ENCODE measurements around the gene RPS17. TPM values are rescaled to one million over a fixed set of nuclear protein-coding genes. Genes with fewer than 3 reads are reported as not detected.
"Not testable (repeated sequence)": the region's sequence is repeated elsewhere in the genome, so short reads cannot be mapped to it uniquely, and the experiment has no call there.

Gene RPS17
- total and polyA plus RNA-seq, 10 of the 15 experiments (the other 5 are each of a cell fraction or from before 2014, with no cell fraction given) = 1,223 to 7,871 (median 3,879) TPM

GRCh38 chr15:82534457-82534861 lies 5.8 kb downstream of the RPS17 start:
- BruUV-seq (replicated peaks); H3K9me3 ChIP-seq (replicated peaks; ENCODE audit: control insufficient read depth, insufficient read depth, low read length); H2AFZ ChIP-seq (ENCODE audit: control insufficient read depth, low read depth, low read length); DNase-seq (ENCODE audit: low read depth, low spot score); SMC1A ChIA-PET (ENCODE audit: uncharacterized antibody, unreplicated experiment); in situ Hi-C loops (cut with MboI); POLR2A ChIA-PET; ATAC-seq; H3K9ac ChIP-seq (ENCODE audit: control insufficient read depth, insufficient read depth, low read length); H3K27me3 ChIP-seq (replicated peaks in 1 of 2; ENCODE audit: control insufficient read depth in 2 of 2, insufficient read depth in 2 of 2, low read length in 1 of 2); FAIRE-seq; H3K27ac ChIP-seq (ENCODE audit: control insufficient read depth, insufficient read depth); CTCF ChIA-PET; H3K4me2 ChIP-seq (ENCODE audit: control insufficient read depth, insufficient read depth); H3K4me3 ChIP-seq; RAD21 ChIA-PET (ENCODE audit: unreplicated experiment): not testable (repeated sequence)
- TF ChIP-seq SMARCA5 (IDR thresholded peaks at IDR 0.05) = peak; percentile 62; the same call in 1 of the 2 replicates
- 0 out of 2 replicates have a peak, but pooled peaks have one; percentile 33 for TF ChIP-seq ZNF217 (IDR thresholded peaks at IDR 0.05)
- Histone ChIP-seq H4K20me1 (ENCODE audit: control insufficient read depth, insufficient read depth) (peaks cover 14% of the 10 kb centered on the region), H3K4me1 (ENCODE audit: control insufficient read depth, insufficient read depth, low read length) (peaks cover 10% of the 10 kb centered on the region), H3K36me3 (ENCODE audit: control insufficient read depth in 2 of 2, insufficient read depth in 2 of 2, low read length in 1 of 2) (peaks cover 27 to 44% of the 10 kb centered on the region in 2 experiments), H3K79me2 (ENCODE audit: control insufficient read depth, insufficient read depth, low read length) (peaks cover 34% of the 10 kb centered on the region)
- 97% methylated on average over 3 of the region's 3 CpGs for WGBS (ENCODE audit: insufficient coverage, insufficient replicate concordance, low lambda C conversion rate, missing lambda C conversion rate)
- intact Hi-C loops (cut with micrococcal nuclease; ENCODE audit: unreplicated experiment) = loop anchor here (10.0 kb wide), 2 partner anchors 300 to 670 kb away; partner anchors contain the start of gene HDGFL3

DNA sequence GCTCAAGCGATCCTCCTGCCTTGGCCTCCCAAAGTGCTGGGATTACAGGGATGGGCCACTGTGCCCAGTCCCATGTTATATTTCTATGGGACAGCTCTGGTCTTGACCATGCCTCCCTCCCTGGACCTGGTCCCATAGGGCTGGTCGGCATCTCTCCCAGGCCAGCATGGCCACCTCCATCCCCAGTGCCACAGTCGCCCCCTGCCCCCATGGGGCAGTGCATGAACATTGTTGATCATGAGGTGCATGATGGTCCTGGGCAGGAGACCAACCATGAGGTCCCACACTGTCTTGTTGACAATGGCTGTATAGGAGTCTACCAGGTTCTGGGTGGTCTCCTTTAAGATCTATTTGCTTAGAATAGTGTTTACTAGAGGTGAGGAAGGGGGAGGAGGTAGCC lies 6.5 kb downstream of the RPS17 start:
- DNase-seq (ENCODE audit: low read depth, low spot score) (no peak), ATAC-seq (no peak), FAIRE-seq (no peak)
- BruUV-seq (replicated peaks) = no TSS peak
- RAD21 ChIA-PET (ENCODE audit: unreplicated experiment) = no interaction called here
- in situ Hi-C loops (cut with MboI) = no loop called here
- 64% methylated on average over 3 of the region's 3 CpGs for WGBS (ENCODE audit: insufficient coverage, insufficient replicate concordance, low lambda C conversion rate, missing lambda C conversion rate)
- no peaks in the 10 kb centered on the region for H3K27me3 ChIP-seq (replicated peaks in 1 of 2; ENCODE audit: control insufficient read depth in 2 of 2, insufficient read depth in 2 of 2, low read length in 1 of 2)
- peaks cover 28% of the 10 kb centered on the region for H3K79me2 ChIP-seq (ENCODE audit: control insufficient read depth, insufficient read depth, low read length)
- no peaks in the 10 kb centered on the region for H3K9me3 ChIP-seq (replicated peaks; ENCODE audit: control insufficient read depth, insufficient read depth, low read length)
- CTCF ChIA-PET = no interaction called here
- intact Hi-C loops (cut with micrococcal nuclease; ENCODE audit: unreplicated experiment) = loop anchor here (10.0 kb wide), 2 partner anchors 301 to 671 kb away; partner anchors contain the start of gene HDGFL3
- SMC1A ChIA-PET (ENCODE audit: uncharacterized antibody, unreplicated experiment) = no interaction called here
- H3K4me3 ChIP-seq = no peak overlapping the region
- peaks cover 14% of the 10 kb centered on the region for H4K20me1 ChIP-seq (ENCODE audit: control insufficient read depth, insufficient read depth)
- H3K9ac ChIP-seq (ENCODE audit: control insufficient read depth, insufficient read depth, low read length) = no peak overlapping the region
- POLR2A ChIA-PET = no interaction called here
- H3K4me2 ChIP-seq (ENCODE audit: control insufficient read depth, insufficient read depth) = no peak overlapping the region
- no peak overlapping the region for H2AFZ ChIP-seq (ENCODE audit: control insufficient read depth, low read depth, low read length)
- peaks cover 10% of the 10 kb centered on the region for H3K4me1 ChIP-seq (ENCODE audit: control insufficient read depth, insufficient read depth, low read length)
- H3K36me3 ChIP-seq (ENCODE audit: control insufficient read depth in 2 of 2, insufficient read depth in 2 of 2, low read length in 1 of 2) = peaks cover 27 to 43% of the 10 kb centered on the region in 2 experiments
- H3K27ac ChIP-seq (ENCODE audit: control insufficient read depth, insufficient read depth) = no peak overlapping the region
- TF ChIP-seq NKRF (conservative IDR thresholded peaks at IDR 0.05) = no peak
- no peak for TF ChIP-seq MTA2 (IDR thresholded peaks at IDR 0.05; ENCODE audit: low read depth)
- TF ChIP-seq RAD51 (IDR thresholded peaks at IDR 0.05) = no peak
- TF ChIP-seq SRF (IDR thresholded peaks at IDR 0.05; ENCODE audit: low read depth in 2 of 2, low read length in 2 of 2) = no peak
- TF ChIP-seq ZBED1 (IDR thresholded peaks at IDR 0.05; ENCODE audit: borderline replicate concordance) = no peak
- no peak for TF ChIP-seq IKZF2 (IDR thresholded peaks at IDR 0.05)
- TF ChIP-seq CHD2 (IDR thresholded peaks at IDR 0.05; ENCODE audit: borderline replicate concordance, low read depth, low read length) = no peak
- TF ChIP-seq EP300 (IDR thresholded peaks at IDR 0.05; ENCODE audit: borderline replicate concordance in 1 of 2, control insufficient read depth in 1 of 2, low read depth in 2 of 2, low read length in 2 of 2) = no peak
- TF ChIP-seq KAT2A (conservative IDR thresholded peaks at IDR 0.05; ENCODE audit: control insufficient read depth, low read depth, low read length) = no peak
- TF ChIP-seq USF2 (IDR thresholded peaks at IDR 0.05; ENCODE audit: borderline replicate concordance, low read depth, low read length) = no peak
- TF ChIP-seq RUNX3 (IDR thresholded peaks at IDR 0.05; ENCODE audit: low read length) = no peak
- no peak for TF ChIP-seq ZNF622 (IDR thresholded peaks at IDR 0.05)
- TF ChIP-seq RCOR1 (conservative IDR thresholded peaks at IDR 0.05; ENCODE audit: low read depth, low read length) = no peak
